Retina (tissue), 1 donor: ENCODE results near the gene YEATS2.
"Not testable (repeated sequence)": the region's sequence is repeated elsewhere in the genome, so short reads cannot be mapped to it uniquely, and the experiment has no call there.

ENCODE experiments used
- DNase-seq: peaks from one replicate; pipeline ENCODE4 v3.0.0-alpha.2; 2016

Gene YEATS2

GRCh38 chr3:183779896-183780465 lies 82.4 kb downstream of the YEATS2 start:
- no peak for DNase-seq

GRCh38 chr3:183781246-183781645 lies 83.6 kb downstream of the YEATS2 start:
- DNase-seq, result no peak

- DNase-seq, result no peak
Measured at GRCh38 chr3:183782576-183783276, 85.1 kb downstream of the YEATS2 start.

GRCh38 chr3:183784503-183784902 lies 86.9 kb downstream of the YEATS2 start:
- DNase-seq, result not testable (repeated sequence)

GRCh38 chr3:183789826-183790225 lies 92.2 kb downstream of the YEATS2 start:
- no peak for DNase-seq

GRCh38 chr3:183790700-183791099 lies 93.1 kb downstream of the YEATS2 start:
- DNase-seq, result no peak

- no peak for DNase-seq
Measured at GRCh38 chr3:183792976-183793375, 95.4 kb downstream of the YEATS2 start.

- no peak for DNase-seq
Measured at GRCh38 chr3:183794452-183794851, 96.9 kb downstream of the YEATS2 start.

- no peak for DNase-seq
Measured at GRCh38 chr3:183796372-183796771, 98.8 kb downstream of the YEATS2 start.

- DNase-seq, result no peak
Measured at GRCh38 chr3:183797996-183798395, 100.4 kb downstream of the YEATS2 start.

- DNase-seq, result no peak
Measured at GRCh38 chr3:183799461-183799860, 101.9 kb downstream of the YEATS2 start.

GRCh38 chr3:183800243-183800863 lies 102.8 kb downstream of the YEATS2 start:
- DNase-seq, result no peak

GRCh38 chr3:183801601-183802000 lies 104.0 kb downstream of the YEATS2 start:
- no peak for DNase-seq

- DNase-seq, result no peak
Measured at GRCh38 chr3:183802989-183803388, 105.4 kb downstream of the YEATS2 start.

GRCh38 chr3:183807209-183807728 lies 109.7 kb downstream of the YEATS2 start:
- no peak for DNase-seq

GRCh38 chr3:183807881-183808280 lies 110.3 kb downstream of the YEATS2 start:
- no peak for DNase-seq

- DNase-seq, result no peak
Measured at GRCh38 chr3:183808355-183808754, 110.8 kb downstream of the YEATS2 start.

GRCh38 chr3:183809270-183809669 lies 111.7 kb downstream of the YEATS2 start:
- no peak for DNase-seq

GRCh38 chr3:183810643-183811594 lies 113.3 kb downstream of the YEATS2 start:
- DNase-seq, result no peak

GRCh38 chr3:183811638-183812037 lies 114.0 kb downstream of the YEATS2 start:
- no peak for DNase-seq

- DNase-seq, result no peak
Measured at GRCh38 chr3:183812761-183813445, 115.3 kb downstream of the YEATS2 start.

- no peak for DNase-seq
Measured at GRCh38 chr3:183814240-183814639, 116.6 kb downstream of the YEATS2 start.
